Measurements from ENCODE around the gene WRAP73. TPM values are rescaled to one million over a fixed set of nuclear protein-coding genes. Genes with fewer than 3 reads are reported as not detected.
A peak's percentile ranks its signal among the peaks of the same experiment; 100 is the strongest.

WRAP73 gene
- polyA plus RNA-seq, 3 donors, result 26.1 to 64.9 (median 33.2) TPM

DNA sequence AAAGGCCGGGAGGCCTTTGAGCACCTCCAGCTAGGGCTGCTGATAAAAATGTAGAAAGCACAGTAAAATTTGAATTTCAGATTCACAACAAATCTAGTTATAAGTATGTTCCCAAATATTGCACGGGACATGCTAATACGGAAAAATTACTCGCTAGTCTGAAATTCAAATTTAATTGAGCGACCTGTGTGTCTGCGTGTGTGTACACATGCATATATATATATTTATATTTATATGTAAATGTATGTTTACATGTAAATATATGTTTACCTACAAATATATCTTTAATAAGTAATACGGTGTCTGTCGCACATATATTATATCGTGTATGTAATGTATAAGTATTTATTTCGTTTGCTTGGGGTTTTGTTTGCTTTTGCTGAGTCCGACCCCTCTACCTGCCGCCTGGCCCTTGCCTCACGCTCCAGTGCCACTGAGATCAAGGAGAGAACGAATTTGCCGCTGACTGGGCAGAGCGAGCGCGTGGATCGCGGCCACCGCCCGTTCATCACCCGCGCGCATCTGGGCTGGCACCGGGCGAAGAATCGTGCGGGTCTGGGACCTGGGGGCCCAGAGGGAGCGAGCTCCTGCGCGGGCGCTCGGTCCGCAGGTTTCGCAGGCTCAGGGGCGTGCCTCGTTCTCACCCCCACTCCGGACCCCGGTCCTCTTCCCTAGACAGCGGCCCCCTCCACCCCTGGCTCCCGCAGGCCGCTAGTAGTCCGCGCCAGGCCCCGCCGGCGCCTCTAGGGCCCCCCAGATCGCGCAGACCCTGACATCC is 534 bp upstream of the WRAP73 start:
- peaks cover 8% of the 10 kb centered on the region for H4K20me1 ChIP-seq (ENCODE audit: insufficient read depth, low read length)
- peaks cover 43 to 53% (median 47%) of the 10 kb centered on the region in 3 donors for H3K27me3 Mint-ChIP-seq (ENCODE audit: low read depth in 3 of 3)
- H3K4me3 Mint-ChIP-seq, result peak overlapping the region; percentile 82 to 90
- H3K4me1 ChIP-seq (ENCODE audit: control insufficient read depth in 1 of 2, insufficient read depth in 2 of 2, low read length in 2 of 2), result peaks cover 36 to 48% of the 10 kb centered on the region in 2 donors
- peaks cover 9% of the 10 kb centered on the region for H3K79me2 ChIP-seq (ENCODE audit: insufficient read depth, low read length)
- no peak overlapping the region for H3K9ac ChIP-seq (ENCODE audit: insufficient read depth, low read length, poor library complexity, severe bottlenecking)
- WGBS (ENCODE audit: insufficient coverage), result 3% methylated on average over 41 of the region's 50 CpGs
- H3K4me2 ChIP-seq (replicated peaks; ENCODE audit: extremely low read depth, low read length, poor library complexity, severe bottlenecking), result peak overlapping the region; percentile 87
- no peak for DNase-seq
- peaks cover 0 to 9% of the 10 kb centered on the region in 2 donors for H3K9me3 ChIP-seq (replicated peaks in 1 of 2; ENCODE audit: control insufficient read depth in 1 of 2, insufficient read depth in 1 of 2, low read length in 2 of 2)
- peaks cover 26% of the 10 kb centered on the region for H3K4me1 Mint-ChIP-seq
- H3K36me3 Mint-ChIP-seq, result peaks cover 26 to 27% of the 10 kb centered on the region in 2 donors
- H3K27me3 ChIP-seq (ENCODE audit: control insufficient read depth in 2 of 2, insufficient read depth in 2 of 2, low read length in 2 of 2), result peaks cover 36 to 49% of the 10 kb centered on the region in 2 donors
- peaks cover 0 to 15% (median 5%) of the 10 kb centered on the region in 7 donors for H3K9me3 Mint-ChIP-seq
- TF ChIP-seq CTCF (IDR thresholded peaks at IDR 0.05), result no peak
- peak overlapping the region; percentile 87 for H2AFZ ChIP-seq (ENCODE audit: insufficient read depth, low read depth, low read length, poor library complexity, severe bottlenecking)
- H3K36me3 ChIP-seq (replicated peaks in 1 of 2; ENCODE audit: control insufficient read depth in 1 of 2, insufficient read depth in 2 of 2, low read length in 2 of 2), result peaks cover 20 to 29% of the 10 kb centered on the region in 2 donors
- no peak overlapping the region for H3K27ac ChIP-seq (ENCODE audit: low read depth in 1 of 2, low read length in 2 of 2)
- peak overlapping the region in 2 of 3 experiments; percentile 71 to 91 for H3K4me3 ChIP-seq (replicated peaks in 1 of 3; ENCODE audit: low read depth in 2 of 3, low read length in 3 of 3)
- intact Hi-C loops (cut with micrococcal nuclease), result loop anchor here in 1 of 2 donors (10.0 kb wide), 1 partner anchor 244 kb away; no protein-coding TSS in a partner anchor
- H3K27ac Mint-ChIP-seq, result no peak overlapping the region

DNA sequence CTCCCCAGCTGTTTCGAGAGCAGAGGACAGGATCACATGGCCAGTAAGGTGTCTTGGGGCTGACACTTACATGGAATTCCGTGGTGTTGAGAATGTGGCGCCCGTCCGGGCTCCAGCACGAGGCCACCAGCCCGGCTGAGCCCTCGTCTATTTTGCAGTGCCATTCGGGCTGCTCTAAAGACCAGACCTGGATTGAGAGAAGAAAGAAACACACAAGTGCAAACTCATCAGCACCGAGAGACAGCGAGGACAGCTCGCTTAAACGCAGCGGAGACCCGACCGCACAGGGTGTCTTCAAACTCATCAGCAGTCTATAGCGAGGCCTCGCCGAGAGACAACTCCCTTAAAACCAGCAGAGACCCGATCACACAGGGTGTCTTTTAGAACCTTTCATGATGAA is 3.3 kb downstream of the WRAP73 start:
- Histone ChIP-seq H2AFZ (ENCODE audit: insufficient read depth, low read depth, low read length, poor library complexity, severe bottlenecking) (no peak overlapping the region), H3K4me1 (ENCODE audit: control insufficient read depth in 1 of 2, insufficient read depth in 2 of 2, low read length in 2 of 2) (peaks cover 28 to 31% of the 10 kb centered on the region in 2 donors), H3K4me2 (replicated peaks; ENCODE audit: extremely low read depth, low read length, poor library complexity, severe bottlenecking) (no peak overlapping the region), H3K9me3 (replicated peaks in 1 of 2; ENCODE audit: control insufficient read depth in 1 of 2, insufficient read depth in 1 of 2, low read length in 2 of 2) (peaks cover 0 to 4% of the 10 kb centered on the region in 2 donors), H3K4me3 (replicated peaks in 1 of 3; ENCODE audit: low read depth in 2 of 3, low read length in 3 of 3) (no peak overlapping the region), H3K27me3 (ENCODE audit: control insufficient read depth in 2 of 2, insufficient read depth in 2 of 2, low read length in 2 of 2) (peaks cover 15 to 16% of the 10 kb centered on the region in 2 donors), H4K20me1 (ENCODE audit: insufficient read depth, low read length) (peaks cover 18% of the 10 kb centered on the region), H3K36me3 (replicated peaks in 1 of 2; ENCODE audit: control insufficient read depth in 1 of 2, insufficient read depth in 2 of 2, low read length in 2 of 2) (peaks cover 29 to 60% of the 10 kb centered on the region in 2 donors), H3K79me2 (ENCODE audit: insufficient read depth, low read length) (peaks cover 9% of the 10 kb centered on the region), H3K27ac (ENCODE audit: low read depth in 1 of 2, low read length in 2 of 2) (no peak overlapping the region), H3K9ac (ENCODE audit: insufficient read depth, low read length, poor library complexity, severe bottlenecking) (no peak overlapping the region)
- H3K4me1 Mint-ChIP-seq, result peaks cover 23% of the 10 kb centered on the region
- peaks cover 0 to 14% (median 5%) of the 10 kb centered on the region in 7 donors for H3K9me3 Mint-ChIP-seq
- intact Hi-C loops (cut with micrococcal nuclease), result no loop called here
- peaks cover 14 to 16% (median 15%) of the 10 kb centered on the region in 3 donors for H3K27me3 Mint-ChIP-seq (ENCODE audit: low read depth in 3 of 3)
- H3K36me3 Mint-ChIP-seq, result peaks cover 49 to 54% of the 10 kb centered on the region in 2 donors
- no peak overlapping the region for H3K27ac Mint-ChIP-seq
- no peak overlapping the region for H3K4me3 Mint-ChIP-seq
- no peak for DNase-seq
- TF ChIP-seq CTCF (IDR thresholded peaks at IDR 0.05), result no peak
- 96% methylated on average over 14 of the region's 20 CpGs for WGBS (ENCODE audit: insufficient coverage)

Measured in CD14-positive monocyte (primary cell).